Measurements from ENCODE around the gene CPPED1.

DNA sequence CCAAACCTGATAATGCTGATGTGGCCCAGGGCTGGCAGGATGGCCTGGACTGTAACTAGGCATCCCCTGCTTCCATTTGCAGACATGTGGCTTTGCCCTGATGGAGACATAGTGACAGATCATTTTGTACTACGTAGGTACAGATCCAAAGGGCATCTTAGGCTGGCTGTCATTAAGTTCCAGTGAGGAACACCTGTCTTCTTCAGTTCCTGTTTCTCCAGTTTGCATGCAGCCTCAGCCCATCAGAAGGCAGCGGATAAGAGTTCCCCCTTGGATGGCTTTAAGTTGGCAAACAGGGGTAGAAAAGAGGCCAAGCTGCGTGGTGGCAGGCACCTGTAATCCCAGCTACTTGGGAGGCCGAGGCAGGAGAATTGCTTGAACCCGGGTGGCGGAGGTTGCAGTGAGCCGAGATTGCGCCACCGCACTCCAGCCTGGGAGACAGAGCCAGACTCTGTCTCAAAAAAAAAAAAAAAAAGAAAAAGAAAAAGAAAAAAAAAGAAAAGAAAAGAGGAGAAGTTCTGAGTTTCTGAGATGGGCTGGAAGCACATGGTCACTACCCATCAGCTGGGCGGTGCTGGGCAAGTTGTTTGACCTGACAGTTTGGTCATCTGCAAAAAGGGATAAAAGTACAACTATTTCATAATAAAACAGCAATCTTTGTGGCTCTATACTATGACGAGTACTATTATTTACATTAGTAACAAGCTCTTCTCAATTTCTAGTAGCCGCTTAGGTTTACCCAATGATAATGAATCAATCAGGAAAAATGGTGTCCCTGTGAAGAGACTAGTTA is 42.7 kb downstream of the CPPED1 start:
- TF ChIP-seq, protein P1, sequence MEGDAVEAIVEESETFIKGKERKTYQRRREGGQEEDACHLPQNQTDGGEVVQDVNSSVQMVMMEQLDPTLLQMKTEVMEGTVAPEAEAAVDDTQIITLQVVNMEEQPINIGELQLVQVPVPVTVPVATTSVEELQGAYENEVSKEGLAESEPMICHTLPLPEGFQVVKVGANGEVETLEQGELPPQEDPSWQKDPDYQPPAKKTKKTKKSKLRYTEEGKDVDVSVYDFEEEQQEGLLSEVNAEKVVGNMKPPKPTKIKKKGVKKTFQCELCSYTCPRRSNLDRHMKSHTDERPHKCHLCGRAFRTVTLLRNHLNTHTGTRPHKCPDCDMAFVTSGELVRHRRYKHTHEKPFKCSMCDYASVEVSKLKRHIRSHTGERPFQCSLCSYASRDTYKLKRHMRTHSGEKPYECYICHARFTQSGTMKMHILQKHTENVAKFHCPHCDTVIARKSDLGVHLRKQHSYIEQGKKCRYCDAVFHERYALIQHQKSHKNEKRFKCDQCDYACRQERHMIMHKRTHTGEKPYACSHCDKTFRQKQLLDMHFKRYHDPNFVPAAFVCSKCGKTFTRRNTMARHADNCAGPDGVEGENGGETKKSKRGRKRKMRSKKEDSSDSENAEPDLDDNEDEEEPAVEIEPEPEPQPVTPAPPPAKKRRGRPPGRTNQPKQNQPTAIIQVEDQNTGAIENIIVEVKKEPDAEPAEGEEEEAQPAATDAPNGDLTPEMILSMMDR (conservative IDR thresholded peaks at IDR 0.05; ENCODE audit: low read depth, low read length): no peak
- TF ChIP-seq POLR2A (IDR thresholded peaks at IDR 0.05; ENCODE audit: low read depth, low read length): no peak
- no peak for TF ChIP-seq SMC3 (IDR thresholded peaks at IDR 0.05; ENCODE audit: low read depth, low read length)
- TF ChIP-seq MXI1 (IDR thresholded peaks at IDR 0.05; ENCODE audit: borderline replicate concordance, low read depth, low read length): no peak
- no peak for TF ChIP-seq BHLHE40 (IDR thresholded peaks at IDR 0.05; ENCODE audit: low read depth, low read length)
- TF ChIP-seq, protein P2, sequence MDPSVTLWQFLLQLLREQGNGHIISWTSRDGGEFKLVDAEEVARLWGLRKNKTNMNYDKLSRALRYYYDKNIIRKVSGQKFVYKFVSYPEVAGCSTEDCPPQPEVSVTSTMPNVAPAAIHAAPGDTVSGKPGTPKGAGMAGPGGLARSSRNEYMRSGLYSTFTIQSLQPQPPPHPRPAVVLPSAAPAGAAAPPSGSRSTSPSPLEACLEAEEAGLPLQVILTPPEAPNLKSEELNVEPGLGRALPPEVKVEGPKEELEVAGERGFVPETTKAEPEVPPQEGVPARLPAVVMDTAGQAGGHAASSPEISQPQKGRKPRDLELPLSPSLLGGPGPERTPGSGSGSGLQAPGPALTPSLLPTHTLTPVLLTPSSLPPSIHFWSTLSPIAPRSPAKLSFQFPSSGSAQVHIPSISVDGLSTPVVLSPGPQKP (IDR thresholded peaks at IDR 0.05; ENCODE audit: borderline replicate concordance, low read depth, low read length): no peak
- no peak for TF ChIP-seq RAD21 (IDR thresholded peaks at IDR 0.05; ENCODE audit: low read length)

All from IMR-90 (cell line).